Measurements from ENCODE around the gene SCRT2. TPM values are rescaled to one million over a fixed set of nuclear protein-coding genes. Genes with fewer than 3 reads are reported as not detected.

SCRT2 gene
- total RNA-seq, 1 experiment from 2014 or later = not detected

DNA sequence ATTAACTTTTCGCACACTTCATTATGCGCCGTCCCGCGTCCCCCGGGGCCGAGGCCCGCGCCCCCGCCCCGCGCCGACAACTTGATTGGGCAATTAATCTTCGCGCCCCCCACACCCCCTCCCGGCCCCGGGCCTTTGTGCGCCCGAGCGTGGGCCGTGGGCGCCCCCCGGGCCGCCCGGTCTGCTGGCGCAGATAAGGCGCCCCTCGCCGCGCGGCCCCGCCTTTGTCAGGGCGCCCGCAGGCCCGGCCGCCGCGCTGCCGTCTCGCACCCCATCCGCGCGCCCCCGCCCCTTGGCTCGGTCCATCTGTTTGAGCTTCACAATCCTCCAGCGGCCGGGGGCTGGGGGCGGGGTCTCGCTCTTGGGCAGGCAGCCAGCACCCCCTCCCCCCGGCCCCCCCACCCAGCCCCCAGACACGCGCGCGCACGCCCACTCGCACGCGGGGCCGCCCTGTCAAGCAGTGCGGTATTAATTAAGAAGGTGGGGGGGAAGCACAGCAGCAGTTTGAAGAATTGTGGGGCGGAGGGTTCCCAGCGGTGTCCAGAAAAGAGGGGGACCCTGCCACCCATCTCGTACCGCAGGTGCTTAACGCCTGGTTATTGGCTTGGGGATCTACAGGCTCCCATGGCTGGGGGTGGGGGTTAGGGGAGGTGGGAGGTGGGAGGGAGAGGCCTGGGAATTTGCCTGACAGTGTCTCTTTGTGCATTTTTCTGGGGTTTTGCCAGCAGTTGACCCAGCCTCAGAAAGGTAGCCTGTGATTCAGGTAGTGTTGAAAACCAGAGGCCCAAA, 34.6 kb upstream of the SCRT2 start:
- Mint-ChIP-seq H3K36me3 (ENCODE audit: insufficient read depth in 1 of 3, low read depth in 3 of 3) (peaks cover 5 to 15% (median 10%) of the 10 kb centered on the region in 3 experiments), H3K27me3 (ENCODE audit: low read depth) (peaks cover 37% of the 10 kb centered on the region), H3K4me1 (peaks cover 11 to 35% of the 10 kb centered on the region in 2 experiments), H3K27ac (no peak overlapping the region), H3K9me3 (peaks cover 21 to 22% of the 10 kb centered on the region in 2 experiments), H3K4me3 (peak overlapping the region; percentile 76 to 87; a peak in 3 of 5 replicates)
- no peak overlapping the region for H3K23ac ChIP-seq (ENCODE audit: insufficient read length, low read depth, low read length)
- H3K23me2 ChIP-seq (ENCODE audit: insufficient read length, low read depth, low read length, poor library complexity, severe bottlenecking) = peaks cover 3% of the 10 kb centered on the region
- no peak overlapping the region for H3K18ac ChIP-seq (ENCODE audit: insufficient read length, low read depth, low read length)
- no peak overlapping the region for H2BK20ac ChIP-seq (ENCODE audit: low read depth, low read length, poor library complexity, severe bottlenecking)
- no peak overlapping the region for H2AFZ ChIP-seq (ENCODE audit: low read length)
- no CpG with 5 or more reads among the region's 65 CpGs for WGBS (ENCODE audit: extremely low coverage, insufficient read length, low lambda C conversion rate)
- no peak overlapping the region for H2BK12ac ChIP-seq (ENCODE audit: insufficient read length, low read depth, low read length)
- no peak overlapping the region for H3K14ac ChIP-seq (ENCODE audit: insufficient read depth, low read length)
- H2BK5ac ChIP-seq (ENCODE audit: insufficient read length, low read length) = no peak overlapping the region
- no peak overlapping the region for H3K4ac ChIP-seq (ENCODE audit: low read depth, low read length)
- no peaks in the 10 kb centered on the region for H3K79me2 ChIP-seq (ENCODE audit: insufficient read depth, low read length)
- H2BK15ac ChIP-seq (ENCODE audit: low read depth, low read length) = no peak overlapping the region
- H3K4me1 ChIP-seq (ENCODE audit: insufficient read depth, low read length) = no peaks in the 10 kb centered on the region; the same call in 1 of the 2 replicates
- no peak overlapping the region for H2BK120ac ChIP-seq (ENCODE audit: low read depth, low read length, poor library complexity, severe bottlenecking)
- no peak overlapping the region for H4K5ac ChIP-seq (ENCODE audit: insufficient read length, low read depth, low read length)
- H3K9ac ChIP-seq (ENCODE audit: extremely low read depth, insufficient read length, low read length) = no peak overlapping the region
- peak overlapping the region; percentile 61 for H3K4me2 ChIP-seq (ENCODE audit: insufficient read depth, insufficient read length, low read length)
- H3K79me1 ChIP-seq (ENCODE audit: insufficient read depth, low read depth, low read length, poor library complexity, severe bottlenecking) = no peaks in the 10 kb centered on the region
- H3K27ac ChIP-seq (ENCODE audit: insufficient read length, low read depth, low read length) = no peak overlapping the region
- H3K56ac ChIP-seq (ENCODE audit: insufficient read length, low read depth, low read length) = no peak overlapping the region
- DNase-seq = peak; percentile 34
- no peak for TF ChIP-seq CTCF (conservative IDR thresholded peaks at IDR 0.05)
- H4K20me1 ChIP-seq (ENCODE audit: control insufficient read depth, insufficient read depth, insufficient read length) = no peaks in the 10 kb centered on the region
- H4K91ac ChIP-seq (ENCODE audit: insufficient read length, low read depth, low read length) = no peak overlapping the region
- no peak overlapping the region for H4K8ac ChIP-seq (replicated peaks; ENCODE audit: insufficient read length, low read depth, low read length)
- no peak overlapping the region for H3T11ph ChIP-seq (ENCODE audit: low read length)
- no peaks in the 10 kb centered on the region for H3K9me3 ChIP-seq (ENCODE audit: control insufficient read depth, low read depth, low read length)
- no peak overlapping the region for H2AK5ac ChIP-seq (ENCODE audit: insufficient read length, low read length)
- peaks cover 5% of the 10 kb centered on the region; the same call in 1 of the 2 replicates for H3K27me3 ChIP-seq (ENCODE audit: insufficient read depth, low read length)

Data from H9 (cell line).